HFFc6 (cell line): ENCODE data around the gene ARAF. TPM values are rescaled to one million over a fixed set of nuclear protein-coding genes. Genes with fewer than 3 reads are reported as not detected.
"Not testable (repeated sequence)": the region's sequence is repeated elsewhere in the genome, so short reads cannot be mapped to it uniquely, and the experiment has no call there.

ENCODE experiments used
- DNase-seq: peaks from one replicate; pipeline ENCODE4 v3.0.0-alpha.2; 2018
- H3K27ac Mint-ChIP-seq: 2 replicates; pipeline ENCODE4 v1.8.0; 2020; ENCODE audit warnings: mild to moderate bottlenecking, mixed read lengths
- H3K27me3 Mint-ChIP-seq: 2 replicates; pipeline ENCODE4 v1.8.0; 2021; ENCODE audit warnings: mild to moderate bottlenecking, moderate library complexity, mixed read lengths; ENCODE audit not compliant: insufficient read depth
- H3K36me3 Mint-ChIP-seq: 2 replicates; pipeline ENCODE4 v1.8.0; 2021; ENCODE audit warnings: low read depth, mixed read lengths
- H3K4me1 Mint-ChIP-seq: 2 replicates; pipeline ENCODE4 v1.8.0; 2020; ENCODE audit warnings: low read depth, mixed read lengths
- H3K4me3 Mint-ChIP-seq: 2 replicates; pipeline ENCODE4 v1.8.0; 2020; ENCODE audit warnings: mild to moderate bottlenecking, moderate library complexity, mixed read lengths
- H3K9me3 Mint-ChIP-seq: 2 replicates; pipeline ENCODE4 v1.8.0; 2020; ENCODE audit warnings: mild to moderate bottlenecking, mixed read lengths
- CTCF ChIP-seq: fragments of 200-600 bp; sonication (generic); IDR thresholded peaks from 2 replicates; pipeline ENCODE4 v1.5.0; 2021; ENCODE audit warnings: antibody characterized with exemption, mild to moderate bottlenecking
- long read RNA-seq: library from polyadenylated mRNA; unstranded; transcript quantifications from one replicate; pipeline ENCODE4 v2.0.0, GENCODE V29; 2019
- total RNA-seq, 6 experiments: library from RNA; stranded (reverse); fragmentation: NEBNext Ultra II Directional; extraction: Animal tissue kit (Norgen Biotek cat#: 25700); gene quantifications; 2 replicates in 1 of 6; 3 replicates in 5 of 6; pipeline ENCODE4 v1.2.3, GENCODE V29; 2021

Gene ARAF
- 10 to 100 TPM; 68.8 to 80.7 (median 75.3) TPM for total RNA-seq
- long read RNA-seq, transcript ARAF-203 (16 exons, 2,458 nt) = major isoform, 33 of 56 reads
- long read RNA-seq, partial matches to known transcripts = 15 of 56 reads
- long read RNA-seq, other reads (novel, unspliced or antisense) = 3 of 56 reads

GRCh38 chrX:47560934-47561658 is at the start of gene ARAF:
ARAF (plus strand) TSS chrX:47561205; CDS start chrX:47562968, 1,763 bp downstream.
- no peaks in the 10 kb centered on the region for H3K27me3 Mint-ChIP-seq
- peak; percentile 100 for DNase-seq
- no peak for TF ChIP-seq CTCF
- peaks cover 36% of the 10 kb centered on the region for H3K4me1 Mint-ChIP-seq
- H3K4me3 Mint-ChIP-seq = peak within 1 kb of the TSS; percentile 95
- H3K36me3 Mint-ChIP-seq = peaks cover 12% of the 10 kb centered on the region
- no peaks in the 10 kb centered on the region for H3K9me3 Mint-ChIP-seq
- H3K27ac Mint-ChIP-seq = peak within 1 kb of the TSS; percentile 96

- not testable (repeated sequence) for H3K9me3 Mint-ChIP-seq, DNase-seq, H3K27me3 Mint-ChIP-seq, H3K27ac Mint-ChIP-seq, H3K36me3 Mint-ChIP-seq
- Mint-ChIP-seq H3K4me3 (peak overlapping the region; percentile 66), H3K4me1 (peaks cover 38% of the 10 kb centered on the region)
Observed at GRCh38 chrX:47512383-47512782, 48.6 kb upstream of the ARAF start.

- H3K4me1 Mint-ChIP-seq = peaks cover 38% of the 10 kb centered on the region
- not testable (repeated sequence) for H3K9me3 Mint-ChIP-seq, DNase-seq, H3K36me3 Mint-ChIP-seq, H3K27me3 Mint-ChIP-seq
- peak overlapping the region; percentile 86 for H3K4me3 Mint-ChIP-seq
- peak overlapping the region; percentile 53; the same call in 1 of the 2 replicates for H3K27ac Mint-ChIP-seq
Observed at GRCh38 chrX:47513034-47513965, 47.7 kb upstream of the ARAF start.

GRCh38 chrX:47514533-47515235 is 46.3 kb upstream of the ARAF start:
- no peaks in the 10 kb centered on the region; the same call in 1 of the 2 replicates for H3K27me3 Mint-ChIP-seq
- no peaks in the 10 kb centered on the region for H3K36me3 Mint-ChIP-seq
- peaks cover 38% of the 10 kb centered on the region for H3K4me1 Mint-ChIP-seq
- H3K9me3 Mint-ChIP-seq = no peaks in the 10 kb centered on the region
- DNase-seq = peak; percentile 60
- peak overlapping the region; percentile 86 for H3K4me3 Mint-ChIP-seq
- peak overlapping the region; percentile 59 for H3K27ac Mint-ChIP-seq
- TF ChIP-seq CTCF = no peak

- no peak for TF ChIP-seq CTCF
- no peaks in the 10 kb centered on the region for H3K9me3 Mint-ChIP-seq
- H3K4me3 Mint-ChIP-seq = no peak overlapping the region
- H3K27me3 Mint-ChIP-seq = no peaks in the 10 kb centered on the region; the same call in 1 of the 2 replicates
- peak overlapping the region; percentile 67 for H3K27ac Mint-ChIP-seq
- DNase-seq = peak; percentile 45
- no peaks in the 10 kb centered on the region for H3K36me3 Mint-ChIP-seq
- peaks cover 38% of the 10 kb centered on the region for H3K4me1 Mint-ChIP-seq
Observed at GRCh38 chrX:47515941-47516665, 44.9 kb upstream of the ARAF start.
